Measurements from ENCODE around the gene MAP3K5.
A peak's percentile ranks its signal among the peaks of the same experiment; 100 is the strongest.
"Not testable (repeated sequence)": the region's sequence is repeated elsewhere in the genome, so short reads cannot be mapped to it uniquely, and the experiment has no call there.

The MAP3K5 gene

GRCh38 chr6:136822046-136822375, 29.7 kb upstream of the MAP3K5 start:
- DNase-seq (ENCODE audit: low read depth), result no peak
- no peak for TF ChIP-seq CTCF (IDR thresholded peaks at IDR 0.05; ENCODE audit: insufficient read depth, low read depth, low read length, missing control alignments)
- peak overlapping the region; percentile 73 for H3K4me3 ChIP-seq (ENCODE audit: low read length)

- TF ChIP-seq CTCF (IDR thresholded peaks at IDR 0.05; ENCODE audit: insufficient read depth, low read depth, low read length, missing control alignments), result no peak
- no peak for DNase-seq (ENCODE audit: low read depth)
- H3K4me3 ChIP-seq (ENCODE audit: low read length), result no peak overlapping the region
Measured at GRCh38 chr6:136820561-136820960, 28.3 kb upstream of the MAP3K5 start.

- no peak for DNase-seq (ENCODE audit: low read depth)
- TF ChIP-seq CTCF (IDR thresholded peaks at IDR 0.05; ENCODE audit: insufficient read depth, low read depth, low read length, missing control alignments), result no peak
- H3K4me3 ChIP-seq (ENCODE audit: low read length), result no peak overlapping the region
Measured at GRCh38 chr6:136816656-136817055, 24.4 kb upstream of the MAP3K5 start.

- not testable (repeated sequence) for H3K4me3 ChIP-seq (ENCODE audit: low read length); DNase-seq (ENCODE audit: low read depth)
Measured at GRCh38 chr6:136815608-136816007, 23.3 kb upstream of the MAP3K5 start.

- TF ChIP-seq CTCF (IDR thresholded peaks at IDR 0.05; ENCODE audit: insufficient read depth, low read depth, low read length, missing control alignments), result no peak
- H3K4me3 ChIP-seq (ENCODE audit: low read length), result no peak overlapping the region
- DNase-seq (ENCODE audit: low read depth), result no peak
Measured at GRCh38 chr6:136812174-136812573, 19.9 kb upstream of the MAP3K5 start.

GRCh38 chr6:136811272-136811671, 19.0 kb upstream of the MAP3K5 start:
- no peak for TF ChIP-seq CTCF (IDR thresholded peaks at IDR 0.05; ENCODE audit: insufficient read depth, low read depth, low read length, missing control alignments)
- no peak for DNase-seq (ENCODE audit: low read depth)
- H3K4me3 ChIP-seq (ENCODE audit: low read length), result no peak overlapping the region

GRCh38 chr6:136809091-136809860, 17.0 kb upstream of the MAP3K5 start:
- no peak for DNase-seq (ENCODE audit: low read depth)
- H3K4me3 ChIP-seq (ENCODE audit: low read length), result no peak overlapping the region
- TF ChIP-seq CTCF (IDR thresholded peaks at IDR 0.05; ENCODE audit: insufficient read depth, low read depth, low read length, missing control alignments), result no peak
